Fibroblast of pulmonary artery (primary cell): ENCODE results near the gene SBSN.
"Not testable (repeated sequence)": the region's sequence is repeated elsewhere in the genome, so short reads cannot be mapped to it uniquely, and the experiment has no call there.

Source experiments
- DNase-seq: peaks from one replicate; pipeline ENCODE4 v3.0.0-alpha.2; 2010; ENCODE audit warnings: low read depth
- H3K4me3 ChIP-seq: replicated peaks from 2 replicates; pipeline ENCODE4 v1.5.1; 2011; ENCODE audit warnings: low read depth, mild to moderate bottlenecking, control low read depth, low read length, moderate library complexity
- TF ChIP-seq, protein P1 (sequence below): IDR thresholded peaks from 2 replicates; pipeline ENCODE4 v1.5.1; 2011; ENCODE audit warnings: mild to moderate bottlenecking, control low read depth, low read length, inconsistent platforms; ENCODE audit errors: missing control alignments

Gene SBSN

DNA sequence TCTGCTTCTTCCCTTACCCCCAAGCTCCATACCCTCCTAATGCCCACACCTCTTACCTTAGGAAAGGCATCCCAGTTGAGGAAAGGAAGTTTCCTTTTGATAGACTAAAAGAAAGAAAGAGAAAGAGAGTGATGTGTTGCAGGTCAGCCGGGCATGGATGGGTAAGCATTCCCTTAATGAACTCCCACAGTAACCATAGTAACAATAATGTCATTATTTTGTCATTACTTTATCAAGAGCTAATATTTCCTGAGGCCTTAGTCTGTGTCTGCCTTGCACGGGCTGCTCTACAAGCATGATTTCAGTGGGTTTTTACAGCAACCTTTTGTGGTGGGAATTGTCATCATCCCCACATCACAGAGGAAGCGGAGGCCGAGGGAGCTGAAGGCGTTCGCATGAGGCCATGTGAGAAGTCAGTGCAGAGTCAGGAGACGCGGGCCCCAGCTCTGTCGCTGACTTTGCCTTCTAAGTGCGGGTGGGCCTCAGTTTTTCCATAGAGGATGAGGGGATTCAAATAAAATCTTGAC, 40.4 kb downstream of the SBSN start:
- TF ChIP-seq, protein P1, sequence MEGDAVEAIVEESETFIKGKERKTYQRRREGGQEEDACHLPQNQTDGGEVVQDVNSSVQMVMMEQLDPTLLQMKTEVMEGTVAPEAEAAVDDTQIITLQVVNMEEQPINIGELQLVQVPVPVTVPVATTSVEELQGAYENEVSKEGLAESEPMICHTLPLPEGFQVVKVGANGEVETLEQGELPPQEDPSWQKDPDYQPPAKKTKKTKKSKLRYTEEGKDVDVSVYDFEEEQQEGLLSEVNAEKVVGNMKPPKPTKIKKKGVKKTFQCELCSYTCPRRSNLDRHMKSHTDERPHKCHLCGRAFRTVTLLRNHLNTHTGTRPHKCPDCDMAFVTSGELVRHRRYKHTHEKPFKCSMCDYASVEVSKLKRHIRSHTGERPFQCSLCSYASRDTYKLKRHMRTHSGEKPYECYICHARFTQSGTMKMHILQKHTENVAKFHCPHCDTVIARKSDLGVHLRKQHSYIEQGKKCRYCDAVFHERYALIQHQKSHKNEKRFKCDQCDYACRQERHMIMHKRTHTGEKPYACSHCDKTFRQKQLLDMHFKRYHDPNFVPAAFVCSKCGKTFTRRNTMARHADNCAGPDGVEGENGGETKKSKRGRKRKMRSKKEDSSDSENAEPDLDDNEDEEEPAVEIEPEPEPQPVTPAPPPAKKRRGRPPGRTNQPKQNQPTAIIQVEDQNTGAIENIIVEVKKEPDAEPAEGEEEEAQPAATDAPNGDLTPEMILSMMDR: no peak
- no peak overlapping the region for H3K4me3 ChIP-seq
- DNase-seq: no peak

DNA sequence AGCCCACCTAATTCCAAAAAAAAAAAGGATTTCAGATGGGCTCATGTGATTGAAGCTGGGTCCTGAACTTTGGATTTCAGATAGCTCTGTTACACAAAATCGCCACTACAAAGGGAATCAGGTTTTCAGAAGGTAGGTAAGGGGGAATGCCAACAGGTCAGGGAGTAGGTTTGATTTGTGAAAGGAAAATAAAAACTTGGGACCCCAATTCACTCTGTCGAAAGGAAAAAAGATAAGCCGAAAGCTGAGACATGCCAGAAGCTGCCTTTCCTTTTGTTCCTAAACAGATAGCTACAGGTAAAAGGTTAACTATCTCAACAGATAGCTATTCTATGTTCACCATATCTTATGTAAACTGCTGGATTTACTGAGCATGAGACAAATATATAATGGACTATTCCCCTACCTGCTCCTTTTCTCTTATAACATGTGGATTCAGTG, 41.8 kb downstream of the SBSN start:
- no peak for DNase-seq
- H3K4me3 ChIP-seq: no peak overlapping the region
- TF ChIP-seq, protein P1: no peak

DNA sequence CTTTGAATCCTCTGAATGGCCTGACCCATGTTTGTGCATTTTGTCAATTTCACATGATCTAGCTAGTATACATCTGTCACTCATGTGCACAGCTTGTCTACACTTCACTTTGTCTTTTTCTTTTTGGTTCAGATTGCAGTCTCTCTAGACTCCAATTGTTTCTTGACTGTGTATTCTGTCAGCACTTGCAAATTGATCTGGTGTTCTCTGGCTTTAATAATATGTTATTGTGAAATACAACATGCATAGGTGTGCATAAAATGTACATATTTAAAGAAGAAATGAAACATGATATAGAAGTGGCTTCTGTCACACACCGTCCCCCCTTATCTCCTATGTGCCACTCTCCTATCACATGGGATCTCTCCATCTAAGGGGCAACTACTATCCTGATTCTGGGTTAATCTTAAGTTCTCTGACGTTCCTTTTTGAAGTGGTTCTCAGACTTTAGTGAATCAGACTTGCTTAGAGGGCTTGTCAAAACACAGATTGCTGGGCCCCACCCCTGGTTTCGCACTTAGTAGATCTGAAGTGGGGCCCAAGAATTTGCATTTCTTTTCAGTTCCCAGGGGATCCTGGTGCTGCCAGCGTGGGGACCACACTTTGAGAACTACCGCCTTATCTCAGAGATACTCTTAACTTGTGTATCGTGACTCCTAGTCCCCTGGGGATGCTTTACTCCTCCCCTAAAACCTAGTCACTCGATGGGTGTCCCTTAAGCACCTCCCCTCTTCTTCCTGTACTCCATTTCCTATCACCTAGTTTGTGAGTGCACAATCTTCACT, 43.7 kb downstream of the SBSN start:
- DNase-seq: no peak
- TF ChIP-seq, protein P1: no peak
- H3K4me3 ChIP-seq: no peak overlapping the region

DNA sequence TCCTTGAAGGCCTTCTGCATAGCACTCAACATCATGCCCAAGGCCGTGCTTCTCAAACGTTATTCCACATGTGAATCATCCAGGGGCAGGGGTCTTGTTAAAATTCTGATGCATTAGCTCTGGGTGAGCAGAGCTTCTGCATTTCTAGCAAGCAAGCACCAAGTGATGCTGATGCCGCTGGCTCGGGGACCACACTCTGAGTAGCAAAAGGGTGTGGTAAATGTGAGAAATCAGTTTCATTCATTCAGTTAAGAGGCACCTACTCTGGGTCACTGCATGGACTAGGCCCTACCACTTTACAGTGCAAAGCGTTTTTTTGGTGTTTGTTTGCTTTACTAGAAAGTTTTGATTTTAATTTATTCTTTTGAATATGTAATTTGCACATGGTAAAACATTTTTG, 45.0 kb downstream of the SBSN start:
- DNase-seq: no peak
- TF ChIP-seq, protein P1: no peak
- no peak overlapping the region for H3K4me3 ChIP-seq

DNA sequence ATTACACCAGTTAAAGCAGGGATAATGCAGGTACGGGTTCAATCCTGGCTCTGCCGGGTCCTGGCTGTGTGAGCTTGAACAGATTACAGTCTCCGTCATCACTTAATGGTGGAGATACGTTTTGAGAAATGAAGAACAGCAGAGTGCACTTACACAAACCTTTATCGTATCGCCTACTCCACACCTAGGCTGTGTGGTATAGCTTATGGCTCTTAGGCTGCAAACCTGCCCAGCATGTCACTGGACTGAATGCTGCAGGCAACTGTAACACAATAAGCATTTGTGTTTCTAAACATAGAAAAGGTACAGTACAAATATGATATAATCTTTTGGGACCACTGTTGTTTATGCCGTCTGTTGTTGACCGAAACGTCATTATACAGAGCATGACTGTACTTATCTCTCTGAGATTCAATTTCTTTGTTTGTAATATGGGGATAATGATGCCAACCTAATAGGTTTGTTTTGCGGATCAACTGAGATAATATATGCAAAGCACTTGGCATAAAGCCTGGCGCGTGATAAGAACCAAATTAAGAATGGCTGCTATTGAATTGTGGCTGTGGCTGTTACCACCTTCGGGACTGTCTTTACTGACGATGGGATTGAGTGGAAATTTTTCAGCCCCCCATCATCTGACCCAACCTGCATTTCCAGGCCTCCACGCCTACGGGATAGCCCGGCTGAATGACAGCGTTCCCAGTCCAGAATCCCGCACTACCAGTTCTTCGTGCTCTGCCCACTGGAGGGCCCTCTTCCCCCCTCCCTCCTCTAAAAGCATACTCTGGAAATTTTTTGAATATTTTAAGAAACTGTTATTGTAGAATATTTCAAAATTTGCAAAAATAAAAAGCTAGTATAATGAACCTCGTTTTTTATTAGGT, 49.1 kb downstream of the SBSN start:
- no peak for DNase-seq
- no peak overlapping the region for H3K4me3 ChIP-seq
- TF ChIP-seq, protein P1: no peak

DNA sequence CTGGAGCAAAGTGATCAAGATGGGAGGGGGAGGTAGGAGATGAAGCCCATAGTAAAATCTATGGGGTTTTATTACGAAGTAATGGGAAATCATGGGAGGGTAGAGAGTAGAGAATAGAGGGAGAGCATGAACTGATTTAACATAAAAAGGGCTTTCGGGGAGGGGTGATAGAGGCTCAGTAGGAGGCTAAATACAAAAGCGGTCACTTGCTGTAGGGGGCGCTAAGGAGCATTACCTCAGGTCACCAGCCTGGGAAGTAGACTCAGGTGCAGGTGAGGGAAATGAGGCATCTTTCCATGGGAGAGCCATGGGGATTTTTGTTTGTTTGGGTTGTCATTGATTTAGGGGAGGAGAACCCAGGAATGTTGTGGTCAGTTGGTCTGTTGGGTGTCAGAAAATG, 52.0 kb downstream of the SBSN start:
- no peak for DNase-seq
- no peak overlapping the region for H3K4me3 ChIP-seq
- TF ChIP-seq, protein P1: no peak

DNA sequence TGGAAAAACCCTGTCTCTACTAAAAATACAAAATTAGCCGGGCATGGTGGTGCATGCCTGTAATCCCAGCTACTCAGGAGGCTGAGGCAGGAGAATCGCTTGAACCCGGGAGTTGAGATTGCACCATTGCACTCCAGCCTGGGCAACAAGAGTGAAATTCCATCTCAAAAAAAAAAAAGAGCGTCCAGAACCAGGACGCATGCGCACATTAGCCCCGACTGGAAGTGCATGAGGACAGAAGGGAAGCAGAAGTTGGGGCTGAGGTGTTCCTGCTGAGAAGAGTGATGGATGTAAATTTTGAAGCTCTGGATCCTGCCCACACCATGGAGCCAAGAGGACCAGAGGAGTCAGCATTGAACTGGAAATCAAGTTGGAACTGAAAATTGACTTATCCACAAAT, 53.5 kb downstream of the SBSN start:
- DNase-seq, H3K4me3 ChIP-seq: not testable (repeated sequence)
